Neuronal stem cell (in vitro differentiated cells): Measurements from ENCODE around the gene RGS5.

Experiments used
- DNase-seq: peaks from one replicate; pipeline ENCODE4 v3.0.0-alpha.2; 2013; ENCODE audit warnings: low spot score
- H2AFZ ChIP-seq: one replicate; pipeline ENCODE4 v1.6.1; 2013; ENCODE audit warnings: mild to moderate bottlenecking, low read length, inconsistent platforms
- H2AK5ac ChIP-seq: 2 replicates; pipeline ENCODE4 v1.6.1; 2013; ENCODE audit warnings: low read depth, mild to moderate bottlenecking, inconsistent platforms, low read length, moderate library complexity, mixed read lengths
- H2BK120ac ChIP-seq: 2 replicates; pipeline ENCODE4 v1.6.1; 2013; ENCODE audit warnings: low read depth, mild to moderate bottlenecking, inconsistent platforms, low read length, moderate library complexity, mixed read lengths
- H2BK12ac ChIP-seq: one replicate; pipeline ENCODE4 v1.6.1; 2013; ENCODE audit warnings: low read length, inconsistent platforms
- H2BK15ac ChIP-seq: 2 replicates; pipeline ENCODE4 v1.6.1; 2013; ENCODE audit warnings: mild to moderate bottlenecking, low read length, inconsistent platforms, mixed read lengths
- H2BK5ac ChIP-seq: one replicate; pipeline ENCODE4 v1.6.1; 2013; ENCODE audit warnings: inconsistent platforms, mild to moderate bottlenecking, low read length, moderate library complexity
- H3K14ac ChIP-seq: one replicate; pipeline ENCODE4 v1.6.1; 2013; ENCODE audit warnings: low read length, inconsistent platforms
- H3K18ac ChIP-seq: 2 replicates; pipeline ENCODE4 v1.6.1; 2013; ENCODE audit warnings: low read length, inconsistent platforms
- H3K23ac ChIP-seq: 2 replicates; pipeline ENCODE4 v1.6.1; 2013; ENCODE audit warnings: low read depth, mild to moderate bottlenecking, mixed read lengths, low read length, inconsistent platforms; ENCODE audit not compliant: poor library complexity
- H3K27ac ChIP-seq: replicated peaks from 3 replicates; pipeline ENCODE4 v1.5.1; 2013; ENCODE audit warnings: low read length, inconsistent platforms
- H3K27me3 ChIP-seq, 3 experiments: 2 replicates each; pipeline ENCODE4 v1.6.1; 2013; ENCODE audit warnings: low read length in 3 of 3, mild to moderate bottlenecking in 2 of 3, inconsistent platforms in 1 of 3, low read depth in 1 of 3, mixed read lengths in 1 of 3, moderate library complexity in 1 of 3; ENCODE audit not compliant: control insufficient read depth in 3 of 3, insufficient read depth in 3 of 3
- H3K36me3 ChIP-seq, 2 donors: replicated peaks in 1 of 2; 2 replicates each; pipeline ENCODE4 v1.6.1; 2013; ENCODE audit warnings: low read length in 2 of 2; ENCODE audit not compliant: control insufficient read depth in 2 of 2, insufficient read depth in 2 of 2
- H3K4ac ChIP-seq: 2 replicates; pipeline ENCODE4 v1.6.1; 2013; ENCODE audit warnings: inconsistent platforms, mild to moderate bottlenecking, low read length, moderate library complexity
- H3K4me1 ChIP-seq, 2 donors: 1 replicate in 1 of 2; 2 replicates in 1 of 2; pipeline ENCODE4 v1.6.1; 2013; ENCODE audit warnings: low read length in 2 of 2, low read depth in 1 of 2; ENCODE audit not compliant: control insufficient read depth in 2 of 2, insufficient read depth in 1 of 2
- H3K4me2 ChIP-seq: one replicate; pipeline ENCODE4 v1.6.1; 2013; ENCODE audit warnings: mild to moderate bottlenecking, low read length, inconsistent platforms; ENCODE audit not compliant: insufficient read depth, poor library complexity, severe bottlenecking
- H3K4me3 ChIP-seq, 2 donors: 2 replicates each; pipeline ENCODE4 v1.5.1; 2013; ENCODE audit warnings: low read length in 2 of 2, mild to moderate bottlenecking in 2 of 2, inconsistent platforms in 1 of 2, moderate library complexity in 1 of 2
- H3K79me1 ChIP-seq: one replicate; pipeline ENCODE4 v1.6.1; 2013; ENCODE audit warnings: low read depth, mild to moderate bottlenecking, inconsistent platforms, low read length, moderate library complexity
- H3K9ac ChIP-seq: one replicate; pipeline ENCODE4 v1.6.1; 2013; ENCODE audit warnings: mild to moderate bottlenecking, low read depth, low read length, inconsistent platforms; ENCODE audit not compliant: poor library complexity
- H3K9me3 ChIP-seq, 2 donors: replicated peaks in 1 of 2; 2 replicates each; pipeline versions ENCODE3 to v1.6.1; 2013; ENCODE audit warnings: low read length in 2 of 2, mild to moderate bottlenecking in 2 of 2, inconsistent platforms in 1 of 2, low read depth in 1 of 2, mixed read lengths in 1 of 2, moderate library complexity in 1 of 2; ENCODE audit not compliant: control insufficient read depth in 2 of 2, insufficient read depth in 1 of 2
- H4K8ac ChIP-seq: one replicate; pipeline ENCODE4 v1.6.1; 2013; ENCODE audit warnings: low read depth, mild to moderate bottlenecking, inconsistent platforms, low read length, moderate library complexity
- H4K91ac ChIP-seq: one replicate; pipeline ENCODE4 v1.6.1; 2013; ENCODE audit warnings: low read length, low read depth, mild to moderate bottlenecking, inconsistent platforms; ENCODE audit not compliant: poor library complexity
- WGBS, 2 donors: extraction: QIAGEN DNeasy Blood & Tissue Kit; methylation state at CpG; one replicate each; pipeline ENCODE4 v1.1.7; 2013; ENCODE audit warnings: missing lambda C conversion rate in 2 of 2, mixed read lengths in 1 of 2; ENCODE audit not compliant: insufficient read length in 2 of 2, insufficient replicate concordance in 1 of 2; ENCODE audit errors: extremely low coverage in 2 of 2; 5-methylcytosine and 5-hydroxymethylcytosine counted together

The RGS5 gene

GRCh38 chr1:163095213-163095612, 107.5 kb downstream of the RGS5 start:
- no peak for DNase-seq
- H2BK15ac ChIP-seq, result no peak overlapping the region
- no peak overlapping the region for H3K18ac ChIP-seq
- no peaks in the 10 kb centered on the region for H3K79me1 ChIP-seq
- H3K9me3 ChIP-seq, result no peaks in the 10 kb centered on the region
- no peak overlapping the region for H3K23ac ChIP-seq
- WGBS, 2 donors, result no CpG with 5 or more reads among the region's 1 CpG
- H3K4ac ChIP-seq, result no peak overlapping the region
- H3K27ac ChIP-seq, result no peak overlapping the region
- H2AFZ ChIP-seq, result no peak overlapping the region
- no peak overlapping the region for H4K8ac ChIP-seq
- H2BK12ac ChIP-seq, result no peak overlapping the region
- H2BK5ac ChIP-seq, result no peak overlapping the region
- no peak overlapping the region for H2AK5ac ChIP-seq
- H3K27me3 ChIP-seq, result no peaks in the 10 kb centered on the region
- H2BK120ac ChIP-seq, result no peak overlapping the region
- H4K91ac ChIP-seq, result no peak overlapping the region
- H3K4me1 ChIP-seq, result no peaks in the 10 kb centered on the region
- H3K14ac ChIP-seq, result no peak overlapping the region
- H3K4me2 ChIP-seq, result no peak overlapping the region
- H3K36me3 ChIP-seq, result no peaks in the 10 kb centered on the region
- H3K9ac ChIP-seq, result no peak overlapping the region
- no peak overlapping the region for H3K4me3 ChIP-seq

GRCh38 chr1:163094589-163094988, 108.1 kb downstream of the RGS5 start:
- Histone ChIP-seq H3K36me3 (no peaks in the 10 kb centered on the region), H2BK15ac (no peak overlapping the region), H2BK120ac (no peak overlapping the region), H3K23ac (no peak overlapping the region), H3K18ac (no peak overlapping the region), H4K8ac (no peak overlapping the region), H3K27me3 (no peaks in the 10 kb centered on the region), H4K91ac (no peak overlapping the region), H3K4ac (no peak overlapping the region), H3K4me2 (no peak overlapping the region), H3K9me3 (no peaks in the 10 kb centered on the region), H3K4me3 (no peak overlapping the region), H3K27ac (no peak overlapping the region), H2AFZ (no peak overlapping the region), H2AK5ac (no peak overlapping the region), H3K9ac (no peak overlapping the region), H3K4me1 (no peaks in the 10 kb centered on the region), H2BK12ac (no peak overlapping the region), H2BK5ac (no peak overlapping the region), H3K79me1 (no peaks in the 10 kb centered on the region), H3K14ac (no peak overlapping the region)
- no CpG with 5 or more reads among the region's 2 CpGs for WGBS, 2 donors
- DNase-seq, result no peak

GRCh38 chr1:163094182-163094581, 108.5 kb downstream of the RGS5 start:
- Histone ChIP-seq H3K4me1 (no peaks in the 10 kb centered on the region), H3K79me1 (no peaks in the 10 kb centered on the region), H4K91ac (no peak overlapping the region), H2AFZ (no peak overlapping the region), H3K23ac (no peak overlapping the region), H3K9ac (no peak overlapping the region), H3K27ac (no peak overlapping the region), H3K4ac (no peak overlapping the region), H3K4me2 (no peak overlapping the region), H3K9me3 (no peaks in the 10 kb centered on the region), H2AK5ac (no peak overlapping the region), H2BK12ac (no peak overlapping the region), H3K4me3 (no peak overlapping the region), H2BK5ac (no peak overlapping the region), H3K14ac (no peak overlapping the region), H2BK15ac (no peak overlapping the region), H2BK120ac (no peak overlapping the region), H3K18ac (no peak overlapping the region), H3K27me3 (no peaks in the 10 kb centered on the region), H3K36me3 (no peaks in the 10 kb centered on the region), H4K8ac (no peak overlapping the region)
- no peak for DNase-seq
- WGBS, 2 donors, result 100% methylated on average over 1 of the region's 4 CpGs

- Histone ChIP-seq H2AK5ac (no peak overlapping the region), H3K4me2 (no peak overlapping the region), H3K14ac (no peak overlapping the region), H3K36me3 (no peaks in the 10 kb centered on the region), H3K4ac (no peak overlapping the region), H3K4me1 (no peaks in the 10 kb centered on the region), H2AFZ (no peak overlapping the region), H3K9me3 (no peaks in the 10 kb centered on the region), H3K27me3 (no peaks in the 10 kb centered on the region), H4K8ac (no peak overlapping the region), H2BK12ac (no peak overlapping the region), H3K9ac (no peak overlapping the region), H3K23ac (no peak overlapping the region), H2BK120ac (no peak overlapping the region), H3K79me1 (no peaks in the 10 kb centered on the region), H3K18ac (no peak overlapping the region), H3K4me3 (no peak overlapping the region), H3K27ac (no peak overlapping the region), H2BK5ac (no peak overlapping the region), H4K91ac (no peak overlapping the region), H2BK15ac (no peak overlapping the region)
- DNase-seq, result no peak
- no CpG with 5 or more reads among the region's 9 CpGs for WGBS, 2 donors
Measured at GRCh38 chr1:163093579-163093978, 109.1 kb downstream of the RGS5 start.
